SK-N-MC (cell line): ENCODE results near the gene HES5.

Experiments used
- EZH2 ChIP-seq: fragments of 200-600 bp; sonication (generic); IDR thresholded peaks from one replicate; pipeline ENCODE4 v1.6.1; 2017; ENCODE audit warnings: antibody characterized with exemption
- POLR2AphosphoS5 ChIP-seq: IDR thresholded peaks from 2 replicates; pipeline ENCODE4 v1.6.1; 2012; ENCODE audit warnings: mild to moderate bottlenecking, low read depth, low read length, borderline replicate concordance

GRCh38 chr1:2483970-2484369 lies 46.1 kb downstream of the HES5 start:
- TF ChIP-seq POLR2AphosphoS5 (no peak), EZH2 (no peak)
